Liver (tissue), 3 donors: Measurements from ENCODE around the gene HSPA4L.

Source experiments
- ATF3 ChIP-seq: IDR thresholded peaks from 2 replicates; pipeline ENCODE4 v1.6.1; 2016; ENCODE audit warnings: antibody characterized with exemption
- CTCF ChIP-seq: fragments of 150-350 bp; IDR thresholded peaks from 2 replicates; pipeline ENCODE4 v1.5.1; 2017; ENCODE audit warnings: improper control_type of control experiment, low read depth, low read length; ENCODE audit not compliant: missing input control
- RAD21 ChIP-seq, 2 donors: IDR thresholded peaks; 2 replicates each; pipeline ENCODE4 v1.6.1; 2016; ENCODE audit warnings: antibody characterized with exemption in 2 of 2, mild to moderate bottlenecking in 2 of 2
- TAF1 ChIP-seq: conservative IDR thresholded peaks from 2 replicates; pipeline ENCODE4 v1.6.1; 2016; ENCODE audit warnings: antibody characterized with exemption, mild to moderate bottlenecking
- donor health status: healthy.
- donor health status: healthy.

GRCh38 chr4:127778102-127778501 is 4.0 kb upstream of the HSPA4L start:
- TF ChIP-seq RAD21 (IDR thresholded peaks at IDR 0.05) (no peak), ATF3 (no peak), TAF1 (no peak), CTCF (no peak)
